C4-2B (cell line): ENCODE measurements around the gene RIMBP2.

Source experiments
- CTCF ChIP-seq: fragments of 450-650 bp; conservative IDR thresholded peaks from 2 replicates; pipeline ENCODE4 v1.5.1; 2017; ENCODE audit warnings: mild to moderate bottlenecking
- ZFX ChIP-seq: fragments of 450-650 bp; IDR thresholded peaks from 2 replicates; pipeline ENCODE4 v1.6.1; 2017

GRCh38 chr12:130565189-130565588 lies 150.9 kb downstream of the RIMBP2 start:
- TF ChIP-seq CTCF (no peak), ZFX (no peak)
